Right cardiac atrium (tissue), 5 donors: ENCODE measurements around the gene VGLL3. TPM values are rescaled to one million over a fixed set of nuclear protein-coding genes. Genes with fewer than 3 reads are reported as not detected.
A peak's percentile ranks its signal among the peaks of the same experiment; 100 is the strongest.
"Not testable (repeated sequence)": the region's sequence is repeated elsewhere in the genome, so short reads cannot be mapped to it uniquely, and the experiment has no call there.

Source experiments
- ATAC-seq, 2 donors: fragments of 200-7000 bp; cut with Tn5 transposase; one replicate each; pipeline versions ENCODE4 v1.8.0 to v1.9.1; 2020; ENCODE audit warnings: moderate library complexity in 2 of 2, mild to moderate bottlenecking in 1 of 2
- DNase-seq, 3 donors: peaks; one replicate each; pipeline ENCODE4 v3.0.0-alpha.2; 2020
- H3K27ac ChIP-seq: one replicate; pipeline ENCODE4 v1.5.1; 2013; ENCODE audit warnings: mild to moderate bottlenecking, low read length, control low read depth, moderate library complexity
- H3K27me3 ChIP-seq: one replicate; pipeline ENCODE4 v1.6.1; 2013; ENCODE audit not compliant: control insufficient read depth, insufficient read depth
- H3K4me1 ChIP-seq: one replicate; pipeline ENCODE4 v1.6.1; 2013; ENCODE audit warnings: low read length; ENCODE audit not compliant: control insufficient read depth, insufficient read depth
- H3K4me3 ChIP-seq: one replicate; pipeline ENCODE4 v1.5.1; 2013; ENCODE audit warnings: low read length, control low read depth
- H3K9me3 ChIP-seq: one replicate; pipeline ENCODE4 v1.6.1; 2013; ENCODE audit warnings: low read length; ENCODE audit not compliant: control insufficient read depth
- WGBS: extraction: QIAGEN DNeasy Blood & Tissue Kit; methylation state at CpG from one replicate; pipeline ENCODE4 v1.1.7; 2013; 5-methylcytosine and 5-hydroxymethylcytosine counted together
- intact Hi-C, 4 donors: fragments of 100-400 bp; cut with DNase I; formaldehyde crosslinking; loops; one replicate each; pipeline versions ENCODE4 v1.11.0 to v1.14.0; 2022 to 2023
- polyA plus RNA-seq: library from polyadenylated mRNA; stranded (reverse); fragments of 200-250 nt; gene quantifications from one replicate; pipeline ENCODE4 v1.2.3, GENCODE V29; 2013
- total RNA-seq, 4 donors: library from RNA; stranded (reverse); fragmentation: NEBNext Ultra II Directional; extraction: Animal tissue kit (Norgen Biotek cat#: 25700); gene quantifications; one replicate each; pipeline ENCODE4 v1.2.1, GENCODE V29; 2021
- donor health status: healthy with polysubstance abuse.
- donor health status: DM: no; HTN: yes; CAD: no.
- donor health status: DM: no; HTN: no; CAD: no.
- donor health status: DM: no; HTN: yes; CAD: no; lungs with severe emphysema.
- donor health status: DM: yes; HTN: yes; CAD: no.

VGLL3 gene
- total and polyA plus RNA-seq, 5 donors, result 2.2 to 10.9 (median 7.4) TPM

DNA sequence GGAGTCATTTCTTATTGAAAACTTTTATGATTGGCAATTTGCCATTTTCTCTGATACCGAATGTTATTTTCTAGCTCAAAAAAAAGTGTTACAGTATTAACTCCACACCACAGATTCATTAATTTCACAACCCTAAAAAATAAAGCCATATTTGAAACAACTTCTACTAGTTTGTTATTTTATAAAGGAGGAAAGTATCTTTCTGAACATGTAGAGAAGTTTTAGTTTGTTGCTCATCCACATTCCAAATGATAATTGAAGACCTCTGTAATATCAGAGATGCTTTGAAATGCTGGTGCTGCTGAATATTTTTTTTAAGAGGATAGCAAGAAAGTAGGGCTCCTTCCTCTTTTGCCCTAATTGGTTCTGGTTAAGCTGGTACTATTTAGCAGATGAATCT, 1.9 kb downstream of the VGLL3 start:
- no peak overlapping the region for H3K27ac ChIP-seq
- H3K9me3 ChIP-seq, result no peaks in the 10 kb centered on the region
- H3K4me1 ChIP-seq, result no peaks in the 10 kb centered on the region
- intact Hi-C loops, result no loop called here
- H3K27me3 ChIP-seq, result no peaks in the 10 kb centered on the region
- ATAC-seq, result no peak
- no peak for DNase-seq
- 36% methylated on average over 1 of the region's 1 CpG for WGBS
- H3K4me3 ChIP-seq, result peak overlapping the region; percentile 48

DNA sequence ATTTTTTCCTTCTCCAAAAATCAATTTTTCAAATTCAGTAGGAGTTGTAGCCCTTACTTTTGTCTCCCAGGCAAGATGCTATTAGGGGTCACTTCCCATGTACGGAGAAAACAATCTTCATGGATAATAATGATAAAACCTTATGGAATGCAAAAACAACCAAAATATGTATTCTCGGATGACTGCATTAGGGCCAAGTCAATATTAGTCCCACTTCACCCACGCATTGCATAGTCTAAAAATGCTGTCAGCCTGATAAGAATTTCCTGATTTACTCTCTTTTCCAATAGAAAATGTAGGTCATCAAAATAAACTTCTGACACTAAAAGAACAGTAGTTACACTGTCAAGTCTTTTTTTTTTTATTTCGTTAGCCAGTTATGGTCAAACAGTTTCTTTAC, 2.7 kb downstream of the VGLL3 start:
- peaks cover under 1% of the 10 kb centered on the region for H3K4me1 ChIP-seq
- peak overlapping the region; percentile 22 for H3K4me3 ChIP-seq
- no peaks in the 10 kb centered on the region for H3K27me3 ChIP-seq
- intact Hi-C loops, result no loop called here
- DNase-seq (no peak), ATAC-seq (no peak)
- WGBS, result 29% methylated on average over 4 of the region's 4 CpGs
- no peaks in the 10 kb centered on the region for H3K9me3 ChIP-seq
- H3K27ac ChIP-seq, result no peak overlapping the region

DNA sequence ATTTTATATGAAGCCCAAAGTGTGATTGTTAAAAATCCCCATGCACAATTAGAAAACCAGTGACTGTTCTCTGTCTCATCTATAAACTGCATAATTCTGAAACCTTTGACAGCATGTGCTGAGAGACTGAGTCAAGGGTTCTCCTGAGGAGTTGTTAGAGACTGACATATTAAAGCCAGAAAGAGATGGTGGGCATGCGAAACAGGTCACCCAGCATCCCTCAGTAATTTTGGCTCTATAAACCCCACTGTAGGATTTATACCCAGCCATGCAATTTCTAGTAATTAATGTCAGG, 3.6 kb downstream of the VGLL3 start:
- H3K27me3 ChIP-seq, result no peaks in the 10 kb centered on the region
- peaks cover 1% of the 10 kb centered on the region for H3K4me1 ChIP-seq
- no peaks in the 10 kb centered on the region for H3K9me3 ChIP-seq
- DNase-seq (no peak), ATAC-seq (no peak)
- H3K27ac ChIP-seq, result no peak overlapping the region
- no peak overlapping the region for H3K4me3 ChIP-seq
- intact Hi-C loops, result no loop called here
- 84% methylated on average over 1 of the region's 1 CpG for WGBS

DNA sequence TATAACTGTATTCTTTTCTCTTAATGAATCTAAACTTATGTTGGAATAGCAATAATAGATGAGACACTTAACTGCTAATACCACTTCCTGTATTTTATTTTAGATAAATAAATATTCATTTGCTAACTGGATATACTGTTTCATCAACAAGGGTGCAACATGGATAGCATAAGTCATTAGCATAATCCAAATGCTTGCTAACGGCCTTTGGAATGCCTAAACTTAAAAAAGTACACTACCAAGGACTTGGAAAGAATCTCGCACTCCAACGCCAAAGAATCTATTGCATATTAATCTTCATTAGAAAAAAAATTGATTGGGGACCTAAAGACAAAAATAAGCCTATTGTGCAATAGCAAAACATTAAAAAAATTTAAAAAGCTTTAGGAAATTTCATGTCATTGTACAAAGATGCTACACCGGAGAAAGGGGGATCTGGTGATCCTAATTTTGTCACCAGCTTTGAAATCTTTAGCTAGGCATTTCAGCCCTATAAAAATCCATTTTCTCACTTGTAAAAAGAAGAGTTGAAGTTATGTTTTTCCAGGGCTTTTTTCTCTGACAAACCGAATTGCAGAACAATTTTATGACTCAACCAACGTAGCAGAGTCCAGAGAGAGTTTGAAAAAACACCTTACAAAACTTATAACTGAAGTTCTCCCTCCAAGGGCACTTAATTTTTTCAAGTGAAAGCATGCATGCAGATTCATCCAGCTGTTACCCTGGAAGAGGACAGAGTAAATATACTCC, 4.1 kb downstream of the VGLL3 start:
- 48% methylated on average over 6 of the region's 6 CpGs for WGBS
- no peak for DNase-seq
- no peaks in the 10 kb centered on the region for H3K27me3 ChIP-seq
- H3K4me3 ChIP-seq, result peak overlapping the region; percentile 25
- intact Hi-C loops, result no loop called here
- H3K27ac ChIP-seq, result no peak overlapping the region
- H3K4me1 ChIP-seq, result peaks cover 1% of the 10 kb centered on the region
- H3K9me3 ChIP-seq, result no peaks in the 10 kb centered on the region
- ATAC-seq, result no peak

DNA sequence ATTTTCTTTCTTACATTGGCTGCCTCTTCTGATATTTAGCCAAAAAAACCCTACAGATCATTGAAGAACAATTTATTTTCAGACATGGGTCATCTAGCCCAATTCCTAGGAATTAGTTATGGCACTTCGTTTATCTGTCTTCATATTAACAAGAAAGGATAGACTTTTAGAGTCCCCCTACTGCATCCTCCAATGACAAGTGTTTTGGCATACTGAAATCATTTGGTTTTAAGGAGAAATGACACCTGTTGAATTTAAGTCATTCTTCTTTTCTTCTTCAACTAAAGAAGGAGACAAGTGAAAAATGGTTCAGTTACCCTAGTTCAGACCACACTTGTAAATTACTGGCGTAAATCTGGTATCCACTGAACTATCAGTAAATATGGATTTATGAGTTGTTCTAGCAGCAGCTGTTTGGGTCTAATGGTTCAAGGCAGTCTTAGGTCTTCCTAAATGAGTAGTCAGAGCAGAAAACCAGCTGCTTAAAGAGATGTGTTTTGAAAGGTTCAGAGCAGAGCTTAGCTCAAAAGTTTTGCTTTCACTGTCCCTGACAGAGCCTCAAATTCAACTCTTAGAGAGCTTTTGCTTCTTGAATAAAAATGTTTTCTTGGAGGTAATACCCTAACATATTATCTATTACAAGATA, 5.6 kb downstream of the VGLL3 start:
- no peak for DNase-seq
- Histone ChIP-seq H3K27ac (no peak overlapping the region), H3K27me3 (no peaks in the 10 kb centered on the region), H3K9me3 (no peaks in the 10 kb centered on the region), H3K4me1 (peaks cover 1% of the 10 kb centered on the region), H3K4me3 (no peak overlapping the region)
- WGBS, result 54% methylated on average over 2 of the region's 2 CpGs
- no peak for ATAC-seq
- intact Hi-C loops, result no loop called here

DNA sequence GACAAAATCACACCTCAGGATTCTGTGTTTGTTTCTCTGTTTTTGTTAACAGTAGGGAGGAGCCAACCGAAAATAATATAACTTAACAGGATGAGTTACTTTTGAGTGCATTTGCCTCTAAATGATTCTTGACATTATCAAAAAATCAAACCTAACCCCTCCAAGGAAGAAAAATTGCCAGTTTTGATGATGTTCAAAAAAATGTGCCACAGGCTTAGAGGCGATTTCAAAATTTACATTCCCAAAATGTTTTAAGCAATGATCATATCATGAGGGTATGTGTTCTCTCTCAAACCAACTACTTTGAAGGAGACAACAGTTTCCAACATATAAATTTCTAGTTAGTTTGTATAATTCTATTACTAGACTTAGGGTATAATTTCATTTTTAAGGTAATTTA, 6.7 kb downstream of the VGLL3 start:
- Histone ChIP-seq H3K9me3 (no peaks in the 10 kb centered on the region), H3K27me3 (no peaks in the 10 kb centered on the region), H3K4me1 (peaks cover 1% of the 10 kb centered on the region), H3K27ac (no peak overlapping the region), H3K4me3 (no peak overlapping the region)
- DNase-seq (no peak), ATAC-seq (no peak)
- WGBS, result 78% methylated on average over 2 of the region's 2 CpGs
- intact Hi-C loops, result no loop called here

DNA sequence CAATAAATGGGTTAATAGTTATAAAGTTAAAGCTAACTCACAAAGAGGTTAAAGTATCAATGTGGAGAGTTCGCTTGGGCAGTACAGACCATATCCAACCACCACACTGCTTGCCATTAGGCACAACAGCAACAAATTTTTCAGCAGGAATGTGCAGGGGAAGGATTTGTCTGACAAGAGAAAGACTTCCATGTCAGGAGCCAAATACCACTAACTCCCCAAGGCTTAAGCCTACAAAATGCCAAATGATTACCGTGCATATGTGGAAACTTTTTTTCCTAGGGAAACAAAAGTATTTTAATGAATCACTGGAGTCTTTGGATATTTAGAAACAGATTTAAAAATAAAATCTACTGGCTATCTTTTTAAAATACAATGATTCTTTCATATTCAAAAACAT, 8.1 kb downstream of the VGLL3 start:
- no peaks in the 10 kb centered on the region for H3K27me3 ChIP-seq
- peaks cover 1% of the 10 kb centered on the region for H3K4me1 ChIP-seq
- WGBS, result 35% methylated on average over 2 of the region's 2 CpGs
- intact Hi-C loops, result no loop called here
- no peaks in the 10 kb centered on the region for H3K9me3 ChIP-seq
- H3K4me3 ChIP-seq, result peak overlapping the region; percentile 10
- peak overlapping the region; percentile 37 for H3K27ac ChIP-seq
- DNase-seq (no peak), ATAC-seq (peak; percentile 83 to 84)

DNA sequence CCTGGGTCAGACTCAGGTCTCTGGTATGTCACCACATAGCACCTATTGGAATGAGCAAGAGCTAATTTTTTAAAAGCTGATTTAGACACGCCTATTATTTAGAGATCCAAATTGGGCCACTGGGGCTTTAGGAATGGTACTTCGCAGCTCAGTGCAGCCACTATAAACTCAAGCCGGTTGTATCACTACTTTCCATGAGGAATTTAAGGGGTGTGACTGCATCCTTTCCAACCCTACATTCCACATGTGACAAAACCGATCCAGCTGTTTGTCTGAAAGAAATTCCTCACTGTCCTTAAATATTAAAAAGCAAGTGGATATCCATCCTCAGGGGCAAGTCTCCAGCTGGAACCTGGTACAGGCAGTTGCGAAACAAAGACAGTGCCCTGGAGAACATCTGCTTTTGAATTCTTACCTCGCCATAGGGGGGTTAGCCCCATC, 12.8 kb downstream of the VGLL3 start:
- DNase-seq (no peak), ATAC-seq (peak; percentile 45 to 58)
- intact Hi-C loops, result no loop called here
- H3K27ac ChIP-seq, result no peak overlapping the region
- no peaks in the 10 kb centered on the region for H3K9me3 ChIP-seq
- WGBS, result 49% methylated on average over 6 of the region's 6 CpGs
- H3K4me1 ChIP-seq, result no peaks in the 10 kb centered on the region
- H3K4me3 ChIP-seq, result no peak overlapping the region
- no peaks in the 10 kb centered on the region for H3K27me3 ChIP-seq

DNA sequence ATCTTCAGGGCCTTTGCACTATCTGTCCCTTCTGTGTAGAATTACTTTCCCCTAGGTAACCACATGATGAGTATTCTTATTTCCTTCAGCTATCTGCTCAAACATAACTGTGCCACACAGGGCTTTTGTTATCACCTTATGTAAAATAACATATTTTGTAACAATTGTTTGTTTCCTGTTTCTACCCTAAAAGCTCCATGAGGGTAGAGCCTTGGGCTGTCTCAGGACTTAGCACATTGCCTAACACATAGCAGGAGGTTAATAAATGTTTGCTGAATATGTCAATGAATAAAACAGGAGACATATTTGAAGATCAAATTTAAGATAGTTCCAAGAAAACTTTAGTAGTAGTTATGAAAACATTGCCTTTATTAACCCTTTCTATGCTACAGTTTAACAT, 14.7 kb downstream of the VGLL3 start:
- Histone ChIP-seq H3K9me3 (no peaks in the 10 kb centered on the region), H3K4me1 (no peaks in the 10 kb centered on the region), H3K4me3 (no peak overlapping the region), H3K27ac (no peak overlapping the region), H3K27me3 (no peaks in the 10 kb centered on the region)
- no peak for DNase-seq
- intact Hi-C loops, result no loop called here
- no peak for ATAC-seq

DNA sequence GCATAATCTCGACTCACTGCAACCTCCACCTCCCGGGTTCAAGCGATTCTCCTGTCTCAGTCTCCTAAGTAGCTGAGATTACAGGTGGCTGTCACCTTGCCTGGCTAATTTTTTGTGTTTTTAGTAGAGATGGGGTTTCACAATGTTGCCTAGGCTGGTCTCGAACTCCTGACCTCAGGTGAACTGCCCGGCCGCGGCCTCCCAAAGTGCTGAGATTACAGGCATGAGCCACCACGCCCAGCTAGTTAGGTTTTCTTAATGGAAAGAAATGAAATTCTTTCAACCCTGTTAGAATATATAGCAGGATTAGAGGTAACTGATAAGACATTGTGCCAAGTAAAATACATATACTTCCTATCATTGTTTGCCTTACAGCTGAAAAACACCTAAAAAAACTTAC, 16.8 kb downstream of the VGLL3 start:
- intact Hi-C loops, H3K4me1 ChIP-seq: not testable (repeated sequence)
- WGBS, result 73% methylated on average over 8 of the region's 8 CpGs

DNA sequence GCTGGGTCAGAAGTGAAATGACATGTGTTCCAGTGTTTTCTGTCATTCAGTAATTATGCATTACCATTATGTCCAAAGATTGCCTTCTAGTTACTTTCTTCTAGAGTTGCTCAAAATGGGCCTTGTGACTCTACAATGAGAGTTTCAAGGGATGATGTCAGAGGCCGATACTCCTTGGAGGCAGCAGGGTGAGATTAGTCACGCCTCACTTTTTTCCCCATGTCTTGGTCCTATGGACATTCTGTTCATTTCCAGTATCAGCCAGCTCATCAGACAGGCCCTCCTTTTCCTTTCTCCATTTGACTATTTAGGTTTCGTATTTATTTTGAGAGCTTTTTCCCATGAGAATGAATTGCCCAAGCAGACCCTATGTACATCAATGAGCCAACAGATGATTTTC, 17.5 kb downstream of the VGLL3 start:
- no peak overlapping the region for H3K4me3 ChIP-seq
- H3K27me3 ChIP-seq, result no peaks in the 10 kb centered on the region
- WGBS, result 69% methylated on average over 3 of the region's 3 CpGs
- H3K4me1 ChIP-seq, result no peaks in the 10 kb centered on the region
- H3K27ac ChIP-seq, result no peak overlapping the region
- ATAC-seq, result peak; percentile 60 to 67
- DNase-seq, result no peak
- intact Hi-C loops, result no loop called here
- no peaks in the 10 kb centered on the region for H3K9me3 ChIP-seq

More for the DNA sequence above, 16.8 kb downstream of the VGLL3 start:
- H3K27ac ChIP-seq, H3K27me3 ChIP-seq, H3K4me3 ChIP-seq, ATAC-seq, H3K9me3 ChIP-seq: not testable (repeated sequence)
- DNase-seq, result peak in 1 of 3 donors; percentile 35
